HepG2 (cell line): ENCODE measurements around the gene FUBP3.
"Not testable (repeated sequence)": the region's sequence is repeated elsewhere in the genome, so short reads cannot be mapped to it uniquely, and the experiment has no call there.

ENCODE experiments used
- CSRNP1 ChIP-seq: sonication (generic); formaldehyde crosslinking; IDR thresholded peaks from 2 replicates; pipeline ENCODE4 v1.8.1; 2023; ENCODE audit warnings: mild to moderate bottlenecking, missing genetic modification reagents
- FOXK2 ChIP-seq: fragments of 450-650 bp; IDR thresholded peaks from 2 replicates; pipeline ENCODE4 v1.6.1; 2016
- HNRNPUL1 ChIP-seq: fragments of 200-400 bp; formaldehyde crosslinking; IDR thresholded peaks from 2 replicates; pipeline ENCODE4 v1.6.1; 2017; ENCODE audit warnings: low read depth, mild to moderate bottlenecking, low read length, moderate library complexity
- KDM5A ChIP-seq: fragments of 200-600 bp; sonication (generic); IDR thresholded peaks from 2 replicates; pipeline ENCODE4 v1.7.0; 2018; ENCODE audit warnings: antibody characterized with exemption, mild to moderate bottlenecking, low read length, borderline replicate concordance
- KLF16 ChIP-seq, 2 experiments: sonication (generic) in 1 of 2; formaldehyde crosslinking in 1 of 2; IDR thresholded peaks; 2 replicates each; pipeline versions ENCODE4 v1.6.1 to v1.8.0; 2016 to 2023; ENCODE audit warnings: missing genetic modification reagents in 2 of 2, missing compliant biosample characterization in 1 of 2
- MIXL1 ChIP-seq: IDR thresholded peaks from 2 replicates; pipeline ENCODE4 v1.6.1; 2016
- MXI1 ChIP-seq: IDR thresholded peaks from 3 replicates; pipeline ENCODE4 v1.6.1; 2012; ENCODE audit warnings: low read depth, low read length, inconsistent platforms, borderline replicate concordance
- MYC ChIP-seq: sonication (generic); formaldehyde crosslinking; IDR thresholded peaks from 2 replicates; pipeline ENCODE4 v1.9.0; 2021; ENCODE audit warnings: missing genetic modification reagents, borderline replicate concordance
- POLR2G ChIP-seq: fragments of 200-400 bp; formaldehyde crosslinking; IDR thresholded peaks from 2 replicates; pipeline ENCODE4 v1.6.1; 2018; ENCODE audit warnings: mild to moderate bottlenecking, low read depth, low read length, moderate library complexity
- TRIM24 ChIP-seq: sonication (generic); formaldehyde crosslinking; IDR thresholded peaks from 2 replicates; pipeline ENCODE4 v1.8.0; 2022; ENCODE audit warnings: mild to moderate bottlenecking, missing genetic modification reagents
- ZBTB33 ChIP-seq: sonication (generic); formaldehyde crosslinking; IDR thresholded peaks from 2 replicates; pipeline ENCODE4 v1.4.0; 2020; ENCODE audit warnings: missing genetic modification reagents

GRCh38 chr9:130562525-130562924 lies 16.9 kb upstream of the FUBP3 start:
- TF ChIP-seq CSRNP1 (CRISPR knock-in tag); POLR2G; HNRNPUL1; KLF16 (CRISPR knock-in tag; IDR thresholded peaks at IDR 0.05); KDM5A; ZBTB33 (CRISPR knock-in tag); MYC (CRISPR knock-in tag); TRIM24 (CRISPR knock-in tag); MIXL1; FOXK2; MXI1: not testable (repeated sequence)
